OCI-LY7 (cell line): ENCODE results near the gene GGACT. TPM values are rescaled to one million over a fixed set of nuclear protein-coding genes. Genes with fewer than 3 reads are reported as not detected.
"Not testable (repeated sequence)": the region's sequence is repeated elsewhere in the genome, so short reads cannot be mapped to it uniquely, and the experiment has no call there.

ENCODE experiments used
- BruUV-seq: library from RNA; stranded (reverse); fragments of 400-500 nt; replicated peaks from 2 replicates; lab custom pipeline; 2021; lab: Mats Ljungman, UMichigan
- CTCF ChIA-PET: fragments of 300-600 bp; sonication (Branson Sonifier 250); formaldehyde crosslinking; loops from one replicate; lab custom pipeline; 2022; ENCODE audit warnings: antibody characterized with exemption; ENCODE audit not compliant: unreplicated experiment; lab: Charles Lee
- POLR2A ChIA-PET: fragments of 300-600 bp; sonication (Branson Sonifier 250); formaldehyde crosslinking; loops from one replicate; lab custom pipeline; 2022; ENCODE audit warnings: antibody characterized with exemption; lab: Charles Lee
- DNase-seq: peaks from one replicate; pipeline ENCODE4 v3.0.0-alpha.2; 2015; ENCODE audit warnings: low spot score
- H2AFZ ChIP-seq: fragments of 200-600 bp; sonication (generic), shearing (Covaris generic); 2 replicates; pipeline ENCODE4 v1.6.1; 2014; ENCODE audit warnings: mild to moderate bottlenecking, antibody characterized with exemption, low read length, moderate library complexity
- H3K27ac ChIP-seq: fragments of 200-600 bp; sonication (generic); 2 replicates; pipeline ENCODE4 v1.5.1; 2014; ENCODE audit warnings: mixed run types, low read depth, mild to moderate bottlenecking, moderate library complexity, low read length, inconsistent platforms; ENCODE audit not compliant: poor library complexity, severe bottlenecking
- H3K36me3 ChIP-seq: fragments of 200-600 bp; sonication (generic); 2 replicates; pipeline ENCODE4 v1.6.1; 2014; ENCODE audit warnings: mild to moderate bottlenecking, antibody characterized with exemption, low read length, moderate library complexity, mixed read lengths; ENCODE audit not compliant: insufficient read depth
- H3K4me1 ChIP-seq: fragments of 200-600 bp; sonication (generic); 2 replicates; pipeline ENCODE4 v1.5.1; 2014; ENCODE audit warnings: mild to moderate bottlenecking, low read length; ENCODE audit not compliant: insufficient read depth, poor library complexity, severe bottlenecking
- H3K4me2 ChIP-seq: fragments of 200-600 bp; sonication (generic); 2 replicates; pipeline ENCODE4 v1.6.1; 2014; ENCODE audit warnings: mild to moderate bottlenecking, low read length
- H3K4me3 ChIP-seq: fragments of 200-600 bp; sonication (generic); 2 replicates; pipeline ENCODE4 v1.5.1; 2014; ENCODE audit warnings: mild to moderate bottlenecking, low read depth, low read length; ENCODE audit not compliant: poor library complexity, severe bottlenecking
- H3K79me2 ChIP-seq: fragments of 200-600 bp; sonication (generic); 2 replicates; pipeline ENCODE4 v1.6.1; 2016; ENCODE audit warnings: low read depth, mild to moderate bottlenecking, low read length, moderate library complexity, mixed read lengths; ENCODE audit not compliant: insufficient read depth
- H3K9me2 ChIP-seq: fragments of 200-600 bp; sonication (generic); 2 replicates; pipeline ENCODE4 v1.6.1; 2016; ENCODE audit warnings: mild to moderate bottlenecking, low read length, mixed read lengths; ENCODE audit not compliant: insufficient read depth
- H3K9me3 ChIP-seq: fragments of 200-600 bp; sonication (generic); 2 replicates; pipeline ENCODE4 v1.6.1; 2014; ENCODE audit warnings: mild to moderate bottlenecking, mixed run types, low read length, mixed read lengths
- H4K20me1 ChIP-seq: fragments of 200-600 bp; sonication (generic); 2 replicates; pipeline ENCODE4 v1.6.1; 2014; ENCODE audit warnings: mild to moderate bottlenecking, antibody characterized with exemption, low read length, moderate library complexity, mixed read lengths; ENCODE audit not compliant: insufficient read depth
- EZH2phosphoT487 ChIP-seq: fragments of 200-600 bp; sonication (generic); IDR thresholded peaks from 2 replicates; pipeline ENCODE4 v1.6.1; 2018; ENCODE audit warnings: low read depth, borderline replicate concordance, mild to moderate bottlenecking, mixed run types, antibody characterized with exemption, low read length, moderate library complexity, mixed read lengths
- intact Hi-C: fragments of 100-400 bp; cut with micrococcal nuclease; formaldehyde crosslinking; loops from one replicate; pipeline ENCODE4 v1.10.0; 2022; ENCODE audit not compliant: unreplicated experiment
- total RNA-seq, 2 experiments: library from RNA; depleted of rRNA in 1 of 2; stranded (reverse); fragments of >200 nt in 1 of 2; shearing (Covaris generic) in 1 of 2; gene quantifications; 2 replicates each; pipeline ENCODE4 v1.2.3, GENCODE V29; 2014 to 2022
- TF ChIP-seq, protein P1 (sequence below): fragments of 200-600 bp; sonication (generic); conservative IDR thresholded peaks from 2 replicates; pipeline ENCODE4 v1.5.1; 2014; ENCODE audit warnings: mild to moderate bottlenecking, antibody characterized with exemption, low read length, moderate library complexity, mixed read lengths

Gene GGACT
- total RNA-seq, 2 experiments from 2014 or later, result 0.53 to 0.69 TPM

DNA sequence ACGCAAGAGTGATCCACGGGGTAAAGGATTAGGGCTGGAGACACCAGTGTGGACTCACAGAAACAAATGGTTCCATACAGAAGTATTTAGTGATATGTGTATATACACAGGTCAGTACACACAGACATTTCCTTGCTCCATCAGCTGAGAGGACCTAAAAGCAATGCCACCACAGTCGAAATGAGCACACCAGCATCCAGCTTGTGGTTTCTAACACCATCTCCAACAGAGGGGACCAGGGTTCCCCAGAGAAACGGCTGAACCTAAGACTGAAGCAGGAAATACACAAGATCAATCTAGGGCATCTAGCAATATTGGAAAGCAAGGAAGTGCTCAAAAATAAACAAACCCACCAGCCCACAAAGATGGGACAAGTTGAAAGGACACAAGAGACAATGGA lies 7.6 kb downstream of the GGACT start:
- no TSS peak for BruUV-seq
- Histone ChIP-seq H4K20me1 (no peaks in the 10 kb centered on the region), H3K4me3 (no peak overlapping the region), H3K27ac (no peak overlapping the region), H3K9me3 (no peaks in the 10 kb centered on the region), H3K9me2 (no peaks in the 10 kb centered on the region), H2AFZ (no peak overlapping the region), H3K79me2 (no peaks in the 10 kb centered on the region), H3K4me2 (no peak overlapping the region), H3K36me3 (no peaks in the 10 kb centered on the region), H3K4me1 (no peaks in the 10 kb centered on the region)
- CTCF ChIA-PET, result no interaction called here
- intact Hi-C loops, result no loop called here
- POLR2A ChIA-PET, result no interaction called here
- TF ChIP-seq, protein P1, sequence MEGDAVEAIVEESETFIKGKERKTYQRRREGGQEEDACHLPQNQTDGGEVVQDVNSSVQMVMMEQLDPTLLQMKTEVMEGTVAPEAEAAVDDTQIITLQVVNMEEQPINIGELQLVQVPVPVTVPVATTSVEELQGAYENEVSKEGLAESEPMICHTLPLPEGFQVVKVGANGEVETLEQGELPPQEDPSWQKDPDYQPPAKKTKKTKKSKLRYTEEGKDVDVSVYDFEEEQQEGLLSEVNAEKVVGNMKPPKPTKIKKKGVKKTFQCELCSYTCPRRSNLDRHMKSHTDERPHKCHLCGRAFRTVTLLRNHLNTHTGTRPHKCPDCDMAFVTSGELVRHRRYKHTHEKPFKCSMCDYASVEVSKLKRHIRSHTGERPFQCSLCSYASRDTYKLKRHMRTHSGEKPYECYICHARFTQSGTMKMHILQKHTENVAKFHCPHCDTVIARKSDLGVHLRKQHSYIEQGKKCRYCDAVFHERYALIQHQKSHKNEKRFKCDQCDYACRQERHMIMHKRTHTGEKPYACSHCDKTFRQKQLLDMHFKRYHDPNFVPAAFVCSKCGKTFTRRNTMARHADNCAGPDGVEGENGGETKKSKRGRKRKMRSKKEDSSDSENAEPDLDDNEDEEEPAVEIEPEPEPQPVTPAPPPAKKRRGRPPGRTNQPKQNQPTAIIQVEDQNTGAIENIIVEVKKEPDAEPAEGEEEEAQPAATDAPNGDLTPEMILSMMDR, result no peak
- no peak for TF ChIP-seq EZH2phosphoT487
- DNase-seq, result no peak

DNA sequence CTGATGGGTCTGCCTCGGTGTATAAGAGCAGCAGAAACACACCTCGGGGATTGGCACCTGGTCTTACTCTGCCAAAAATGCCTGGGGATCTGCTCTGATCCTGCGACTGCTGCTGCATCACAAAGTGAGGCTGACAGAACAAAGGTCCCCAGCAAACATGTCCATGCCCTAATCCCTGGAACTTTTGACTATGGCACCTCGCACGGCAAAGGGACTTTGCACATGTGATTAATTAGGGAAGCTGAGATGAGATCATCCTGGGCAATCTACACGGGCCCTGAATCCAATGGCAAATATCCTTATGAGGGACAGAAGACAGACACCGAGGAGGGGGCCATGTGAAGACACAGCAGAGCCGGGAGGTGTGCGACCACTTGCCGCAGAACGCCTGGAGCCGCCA lies 8.5 kb downstream of the GGACT start:
- no peaks in the 10 kb centered on the region for H3K9me3 ChIP-seq
- no peak overlapping the region for H3K27ac ChIP-seq
- H3K36me3 ChIP-seq, result no peaks in the 10 kb centered on the region
- TF ChIP-seq EZH2phosphoT487, result no peak
- TF ChIP-seq, protein P1, result no peak
- no peak for DNase-seq
- intact Hi-C loops, result no loop called here
- H3K4me2 ChIP-seq, result no peak overlapping the region
- BruUV-seq, result no TSS peak
- no peaks in the 10 kb centered on the region for H3K79me2 ChIP-seq
- no peaks in the 10 kb centered on the region for H3K4me1 ChIP-seq
- H3K9me2 ChIP-seq, result no peaks in the 10 kb centered on the region
- ChIA-PET CTCF (no interaction called here), POLR2A (no interaction called here)
- no peaks in the 10 kb centered on the region for H4K20me1 ChIP-seq
- H2AFZ ChIP-seq, result no peak overlapping the region
- no peak overlapping the region for H3K4me3 ChIP-seq

- H3K4me2 ChIP-seq, CTCF ChIA-PET, H3K9me3 ChIP-seq, BruUV-seq, H3K4me3 ChIP-seq, H2AFZ ChIP-seq, H4K20me1 ChIP-seq, H3K36me3 ChIP-seq, POLR2A ChIA-PET, H3K9me2 ChIP-seq, DNase-seq, H3K27ac ChIP-seq, intact Hi-C loops, H3K79me2 ChIP-seq, H3K4me1 ChIP-seq: not testable (repeated sequence)
Observed at GRCh38 chr13:100577239-100577638, 11.3 kb downstream of the GGACT start.
